Kidney glomerular epithelial cell (primary cell): ENCODE measurements around the gene CTLA4.
"Not testable (repeated sequence)": the region's sequence is repeated elsewhere in the genome, so short reads cannot be mapped to it uniquely, and the experiment has no call there.

Source experiments
- DNase-seq: peaks from one replicate; lab custom pipeline; 2025; lab: John Stamatoyannopoulos, UW

CTLA4 gene

GRCh38 chr2:203857656-203858055 lies 9.9 kb upstream of the CTLA4 start:
- DNase-seq, result no peak

- DNase-seq, result no peak
Observed at GRCh38 chr2:203858176-203858575, 9.4 kb upstream of the CTLA4 start.

- DNase-seq, result no peak
Observed at GRCh38 chr2:203859030-203859789, 8.4 kb upstream of the CTLA4 start.

- no peak for DNase-seq
Observed at GRCh38 chr2:203861197-203861596, 6.4 kb upstream of the CTLA4 start.

GRCh38 chr2:203861607-203862006 lies 6.0 kb upstream of the CTLA4 start:
- no peak for DNase-seq

- no peak for DNase-seq
Observed at GRCh38 chr2:203869223-203870042, 1.9 kb downstream of the CTLA4 start.

- no peak for DNase-seq
Observed at GRCh38 chr2:203870481-203870880, 2.9 kb downstream of the CTLA4 start.

- DNase-seq, result no peak
Observed at GRCh38 chr2:203870941-203871340, 3.4 kb downstream of the CTLA4 start.

GRCh38 chr2:203871371-203871983 lies 3.9 kb downstream of the CTLA4 start:
- DNase-seq, result no peak

- DNase-seq, result no peak
Observed at GRCh38 chr2:203873461-203873860, 5.9 kb downstream of the CTLA4 start.

GRCh38 chr2:203873921-203874631 lies 6.5 kb downstream of the CTLA4 start:
- DNase-seq, result no peak

- no peak for DNase-seq
Observed at GRCh38 chr2:203875471-203875870, 7.9 kb downstream of the CTLA4 start.

- DNase-seq, result no peak
Observed at GRCh38 chr2:203876328-203876727, 8.8 kb downstream of the CTLA4 start.

- no peak for DNase-seq
Observed at GRCh38 chr2:203878063-203878462, 10.5 kb downstream of the CTLA4 start.

- DNase-seq, result no peak
Observed at GRCh38 chr2:203880557-203881125, 13.1 kb downstream of the CTLA4 start.

- DNase-seq, result not testable (repeated sequence)
Observed at GRCh38 chr2:203881185-203881584, 13.6 kb downstream of the CTLA4 start.

- no peak for DNase-seq
Observed at GRCh38 chr2:203882551-203882950, 15.0 kb downstream of the CTLA4 start.

- no peak for DNase-seq
Observed at GRCh38 chr2:203886661-203887151, 19.1 kb downstream of the CTLA4 start.

- no peak for DNase-seq
Observed at GRCh38 chr2:203887677-203888076, 20.1 kb downstream of the CTLA4 start.

- no peak for DNase-seq
Observed at GRCh38 chr2:203889542-203889941, 22.0 kb downstream of the CTLA4 start.

- DNase-seq, result no peak
Observed at GRCh38 chr2:203889944-203890343, 22.4 kb downstream of the CTLA4 start.

- DNase-seq, result no peak
Observed at GRCh38 chr2:203890733-203891132, 23.2 kb downstream of the CTLA4 start.
